ENCODE results near the gene DOCK11. TPM values are rescaled to one million over a fixed set of nuclear protein-coding genes. Genes with fewer than 3 reads are reported as not detected.

Gene DOCK11
- total and polyA plus RNA-seq, 2 donors (not counting 1 experiment from before 2014, with no cell fraction given) = 31.0 to 83.5 TPM

GRCh38 chrX:118499295-118499694, 3.7 kb downstream of the DOCK11 start:
- intact Hi-C loops (cut with micrococcal nuclease) = loop anchor here (5.0 to 10.0 kb wide), 2 partner anchors 106 to 152 kb away; partner anchors contain the start of gene WDR44
- Histone ChIP-seq H3K4me1 (ENCODE audit: control insufficient read depth in 2 of 2, insufficient read depth in 2 of 2, low read length in 2 of 2) (peaks cover 47 to 67% of the 10 kb centered on the region in 2 donors), H3K27ac (ENCODE audit: low read length in 2 of 2) (no peak overlapping the region), H3K4me2 (replicated peaks; ENCODE audit: low read depth, low read length, poor library complexity, severe bottlenecking) (no peak overlapping the region), H3K9ac (ENCODE audit: low read length) (no peak overlapping the region), H3K36me3 (replicated peaks in 1 of 2; ENCODE audit: control extremely low read depth in 1 of 2, control insufficient read depth in 1 of 2, extremely low read depth in 1 of 2, insufficient read depth in 2 of 2, low read length in 1 of 2) (peaks cover 0 to 8% of the 10 kb centered on the region in 2 experiments), H3K4me3 (ENCODE audit: control extremely low read depth in 1 of 5, extremely low read depth in 1 of 5, insufficient read depth in 1 of 5, low read depth in 2 of 5, low read length in 4 of 5) (no peak overlapping the region), H4K20me1 (ENCODE audit: control insufficient read depth, insufficient read depth, low read length, poor library complexity, severe bottlenecking) (no peaks in the 10 kb centered on the region), H2AFZ (ENCODE audit: insufficient read depth, low read depth, low read length, poor library complexity, severe bottlenecking) (no peak overlapping the region), H3K27me3 (replicated peaks in 1 of 4; ENCODE audit: control extremely low read depth in 1 of 4, control insufficient read depth in 3 of 4, insufficient read depth in 4 of 4, low read length in 3 of 4) (no peaks in the 10 kb centered on the region), H3K9me3 (ENCODE audit: control extremely low read depth in 1 of 3, control insufficient read depth in 2 of 3, insufficient read depth in 1 of 3, low read length in 2 of 3) (no peaks in the 10 kb centered on the region), H3K79me2 (ENCODE audit: control insufficient read depth, insufficient read depth, low read length) (peaks cover 77% of the 10 kb centered on the region)
- H3K9me3 Mint-ChIP-seq (ENCODE audit: insufficient read depth) = no peaks in the 10 kb centered on the region
- TF ChIP-seq, protein P1, sequence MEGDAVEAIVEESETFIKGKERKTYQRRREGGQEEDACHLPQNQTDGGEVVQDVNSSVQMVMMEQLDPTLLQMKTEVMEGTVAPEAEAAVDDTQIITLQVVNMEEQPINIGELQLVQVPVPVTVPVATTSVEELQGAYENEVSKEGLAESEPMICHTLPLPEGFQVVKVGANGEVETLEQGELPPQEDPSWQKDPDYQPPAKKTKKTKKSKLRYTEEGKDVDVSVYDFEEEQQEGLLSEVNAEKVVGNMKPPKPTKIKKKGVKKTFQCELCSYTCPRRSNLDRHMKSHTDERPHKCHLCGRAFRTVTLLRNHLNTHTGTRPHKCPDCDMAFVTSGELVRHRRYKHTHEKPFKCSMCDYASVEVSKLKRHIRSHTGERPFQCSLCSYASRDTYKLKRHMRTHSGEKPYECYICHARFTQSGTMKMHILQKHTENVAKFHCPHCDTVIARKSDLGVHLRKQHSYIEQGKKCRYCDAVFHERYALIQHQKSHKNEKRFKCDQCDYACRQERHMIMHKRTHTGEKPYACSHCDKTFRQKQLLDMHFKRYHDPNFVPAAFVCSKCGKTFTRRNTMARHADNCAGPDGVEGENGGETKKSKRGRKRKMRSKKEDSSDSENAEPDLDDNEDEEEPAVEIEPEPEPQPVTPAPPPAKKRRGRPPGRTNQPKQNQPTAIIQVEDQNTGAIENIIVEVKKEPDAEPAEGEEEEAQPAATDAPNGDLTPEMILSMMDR (IDR thresholded peaks at IDR 0.05) = no peak
- no peak for TF ChIP-seq EZH2 (IDR thresholded peaks at IDR 0.05; ENCODE audit: borderline replicate concordance, insufficient read depth, low read depth, low read length, poor library complexity, severe bottlenecking)
- ChIA-PET POLR2A (no interaction called here), CTCF (interaction anchor here (1.0 kb wide), 1 partner anchor 40 kb away, joined by 3 read pairs; no protein-coding TSS in a partner anchor)
- peak overlapping the region; percentile 10 for H3K4me3 Mint-ChIP-seq
- H3K27me3 Mint-ChIP-seq = no peaks in the 10 kb centered on the region
- ATAC-seq (ENCODE audit: low read depth) (no peak), DNase-seq (no peak)
- WGBS (ENCODE audit: insufficient coverage) = 100% methylated on average over 2 of the region's 15 CpGs
- H3K27ac Mint-ChIP-seq = peak overlapping the region; percentile 26
- H3K4me1 Mint-ChIP-seq = peaks cover 47% of the 10 kb centered on the region

DNA sequence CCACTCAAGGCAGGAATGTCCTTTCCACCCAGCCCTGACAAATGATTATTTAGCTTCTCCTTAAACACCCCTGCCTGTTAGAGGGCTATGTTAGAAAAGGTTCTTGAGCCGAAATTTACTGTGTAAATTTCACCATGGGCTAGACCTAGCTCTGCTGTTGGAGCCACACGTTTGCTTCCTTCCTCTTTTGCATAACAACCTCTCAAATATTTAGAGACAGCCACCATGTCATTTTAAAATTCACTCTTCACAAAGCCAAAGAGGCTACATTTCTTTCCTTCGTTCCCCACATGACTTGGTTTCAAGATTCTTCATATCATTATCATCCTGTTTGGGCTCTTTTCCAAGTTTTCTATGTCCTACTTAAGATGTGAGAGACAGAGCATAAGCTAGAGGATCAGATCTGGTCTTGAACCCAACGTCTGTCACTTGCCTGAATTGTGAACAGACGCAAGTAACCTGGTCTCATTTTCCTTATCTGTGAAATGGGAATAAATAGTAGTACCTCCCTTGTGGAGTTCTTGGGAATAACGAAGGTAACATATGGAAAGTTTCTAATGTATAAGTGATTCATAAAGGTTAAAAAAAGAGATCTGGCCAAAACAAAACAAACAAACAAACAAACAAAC, 6.7 kb downstream of the DOCK11 start:
- peaks cover 0 to 15% of the 10 kb centered on the region in 2 experiments for H3K36me3 ChIP-seq (replicated peaks in 1 of 2; ENCODE audit: control extremely low read depth in 1 of 2, control insufficient read depth in 1 of 2, extremely low read depth in 1 of 2, insufficient read depth in 2 of 2, low read length in 1 of 2)
- intact Hi-C loops (cut with micrococcal nuclease) = loop anchor here (2.0 kb wide), 1 partner anchor 21 kb away; no protein-coding TSS in a partner anchor
- no peaks in the 10 kb centered on the region for H3K9me3 ChIP-seq (ENCODE audit: control extremely low read depth in 1 of 3, control insufficient read depth in 2 of 3, insufficient read depth in 1 of 3, low read length in 2 of 3)
- no peaks in the 10 kb centered on the region for H3K27me3 ChIP-seq (replicated peaks in 1 of 4; ENCODE audit: control extremely low read depth in 1 of 4, control insufficient read depth in 3 of 4, insufficient read depth in 4 of 4, low read length in 3 of 4)
- Mint-ChIP-seq H3K4me3 (peak overlapping the region; percentile 69), H3K27me3 (no peaks in the 10 kb centered on the region), H3K9me3 (ENCODE audit: insufficient read depth) (no peaks in the 10 kb centered on the region), H3K27ac (peak overlapping the region; percentile 88), H3K4me1 (peaks cover 59% of the 10 kb centered on the region)
- peak overlapping the region in 1 of 5 experiments; percentile 6 for H3K4me3 ChIP-seq (ENCODE audit: control extremely low read depth in 1 of 5, extremely low read depth in 1 of 5, insufficient read depth in 1 of 5, low read depth in 2 of 5, low read length in 4 of 5)
- DNase-seq (peak; percentile 38), ATAC-seq (ENCODE audit: low read depth) (peak; percentile 62)
- H3K9ac ChIP-seq (ENCODE audit: low read length) = no peak overlapping the region
- ChIA-PET POLR2A (no interaction called here), CTCF (interaction anchor here (0.6 kb wide), 1 partner anchor 279 kb away, joined by 3 read pairs; no protein-coding TSS in a partner anchor)
- peaks cover 8% of the 10 kb centered on the region for H4K20me1 ChIP-seq (ENCODE audit: control insufficient read depth, insufficient read depth, low read length, poor library complexity, severe bottlenecking)
- H2AFZ ChIP-seq (ENCODE audit: insufficient read depth, low read depth, low read length, poor library complexity, severe bottlenecking) = peak overlapping the region; percentile 53
- TF ChIP-seq, protein P1 (IDR thresholded peaks at IDR 0.05) = no peak
- TF ChIP-seq EZH2 (IDR thresholded peaks at IDR 0.05; ENCODE audit: borderline replicate concordance, insufficient read depth, low read depth, low read length, poor library complexity, severe bottlenecking) = no peak
- H3K27ac ChIP-seq (ENCODE audit: low read length in 2 of 2) = peak overlapping the region; percentile 70 to 87
- WGBS (ENCODE audit: insufficient coverage) = no CpG with 5 or more reads among the region's 6 CpGs
- H3K4me1 ChIP-seq (ENCODE audit: control insufficient read depth in 2 of 2, insufficient read depth in 2 of 2, low read length in 2 of 2) = peaks cover 47 to 73% of the 10 kb centered on the region in 2 donors
- H3K79me2 ChIP-seq (ENCODE audit: control insufficient read depth, insufficient read depth, low read length) = peaks cover 98% of the 10 kb centered on the region
- H3K4me2 ChIP-seq (replicated peaks; ENCODE audit: low read depth, low read length, poor library complexity, severe bottlenecking) = peak overlapping the region; percentile 55
